Posterior cingulate gyrus (tissue), 11 donors: ENCODE data around the gene PRLHR.
"Not testable (repeated sequence)": the region's sequence is repeated elsewhere in the genome, so short reads cannot be mapped to it uniquely, and the experiment has no call there.

ENCODE experiments used
- DNase-seq, 10 donors: peaks; one replicate each; pipeline versions ENCODE4 v3.0.0 to v3.0.0-alpha.2; 2020 to 2021; ENCODE audit warnings: mixed read lengths in 3 of 10
- intact Hi-C: fragments of 100-400 bp; cut with DNase I; formaldehyde crosslinking; loops from one replicate; pipeline ENCODE4 v1.15.1; 2023

Gene PRLHR

GRCh38 chr10:118595598-118596425 is at the start of gene PRLHR:
PRLHR (minus strand) TSS chr10:118595648; CDS start chr10:118595244, 404 bp downstream.
- peak in 7 of 10 donors; percentile 23 to 92 (median 50) for DNase-seq
- intact Hi-C loops, result no loop called here

- DNase-seq, result peak in 1 of 10 donors; percentile 20
- intact Hi-C loops, result no loop called here
Measured at GRCh38 chr10:118642228-118642627, 46.8 kb upstream of the PRLHR start.

GRCh38 chr10:118638680-118639079 is 43.2 kb upstream of the PRLHR start:
- no peak for DNase-seq
- intact Hi-C loops, result no loop called here

- intact Hi-C loops, result no loop called here
- DNase-seq, result no peak
Measured at GRCh38 chr10:118635674-118636402, 40.4 kb upstream of the PRLHR start.

GRCh38 chr10:118633786-118634185 is 38.3 kb upstream of the PRLHR start:
- intact Hi-C loops, result no loop called here
- no peak for DNase-seq

- intact Hi-C loops, result no loop called here
- no peak for DNase-seq
Measured at GRCh38 chr10:118629211-118629610, 33.8 kb upstream of the PRLHR start.

GRCh38 chr10:118628397-118628796 is 32.9 kb upstream of the PRLHR start:
- intact Hi-C loops, result no loop called here
- no peak for DNase-seq

- intact Hi-C loops, result no loop called here
- DNase-seq, result no peak
Measured at GRCh38 chr10:118626953-118627352, 31.5 kb upstream of the PRLHR start.

- DNase-seq, result no peak
- intact Hi-C loops, result no loop called here
Measured at GRCh38 chr10:118625504-118625903, 30.1 kb upstream of the PRLHR start.

- intact Hi-C loops, result no loop called here
- DNase-seq, result no peak
Measured at GRCh38 chr10:118624747-118625146, 29.3 kb upstream of the PRLHR start.

- intact Hi-C loops, result no loop called here
- no peak for DNase-seq
Measured at GRCh38 chr10:118621304-118621942, 26.0 kb upstream of the PRLHR start.

GRCh38 chr10:118613863-118614262 is 18.4 kb upstream of the PRLHR start:
- intact Hi-C loops, DNase-seq: not testable (repeated sequence)

- DNase-seq, result no peak
- intact Hi-C loops, result no loop called here
Measured at GRCh38 chr10:118610577-118610976, 15.1 kb upstream of the PRLHR start.

- DNase-seq, result no peak
- intact Hi-C loops, result no loop called here
Measured at GRCh38 chr10:118607768-118608354, 12.4 kb upstream of the PRLHR start.

GRCh38 chr10:118605694-118606093 is 10.2 kb upstream of the PRLHR start:
- DNase-seq, result no peak
- intact Hi-C loops, result no loop called here

- DNase-seq, result no peak
- intact Hi-C loops, result no loop called here
Measured at GRCh38 chr10:118596426-118597124, 1.1 kb upstream of the PRLHR start.

GRCh38 chr10:118595064-118595420 is 406 bp downstream of the PRLHR start:
- DNase-seq, result no peak
- intact Hi-C loops, result no loop called here

GRCh38 chr10:118594392-118595063 is 920 bp downstream of the PRLHR start:
- intact Hi-C loops, result no loop called here

GRCh38 chr10:118592675-118593330 is 2.6 kb downstream of the PRLHR start:
- no peak for DNase-seq
- intact Hi-C loops, result no loop called here

More at GRCh38 chr10:118594392-118595063, 920 bp downstream of the PRLHR start:
- DNase-seq, result peak in 7 of 10 donors; percentile 23 to 90 (median 39)
